DOHH2 (cell line): Measurements from ENCODE around the gene GPN1.
A peak's percentile ranks its signal among the peaks of the same experiment; 100 is the strongest.
"Not testable (repeated sequence)": the region's sequence is repeated elsewhere in the genome, so short reads cannot be mapped to it uniquely, and the experiment has no call there.

Experiments used
- H3F3A ChIP-seq: fragments of 200-600 bp; sonication (generic), shearing (Covaris generic); 2 replicates; pipeline ENCODE4 v1.6.0; 2016; ENCODE audit warnings: antibody characterized with exemption, mild to moderate bottlenecking; ENCODE audit not compliant: control insufficient read depth, insufficient read depth
- H3K27ac ChIP-seq: fragments of 200-600 bp; sonication (generic); 2 replicates; pipeline ENCODE4 v1.5.1; 2014; ENCODE audit warnings: low read depth, mild to moderate bottlenecking, low read length, moderate library complexity
- H3K27me3 ChIP-seq: fragments of 200-600 bp; sonication (generic); 2 replicates; pipeline ENCODE4 v1.6.1; 2014; ENCODE audit warnings: mild to moderate bottlenecking, low read length, mixed read lengths; ENCODE audit not compliant: control insufficient read depth
- H3K36me3 ChIP-seq: fragments of 200-600 bp; sonication (generic); 2 replicates; pipeline ENCODE4 v1.6.1; 2014; ENCODE audit warnings: mild to moderate bottlenecking, low read length, moderate library complexity, mixed read lengths; ENCODE audit not compliant: control insufficient read depth
- H3K4me1 ChIP-seq: fragments of 200-600 bp; sonication (generic); 2 replicates; pipeline ENCODE4 v1.6.1; 2014; ENCODE audit warnings: mild to moderate bottlenecking, low read length, mixed read lengths; ENCODE audit not compliant: control insufficient read depth
- H3K4me2 ChIP-seq: fragments of 200-600 bp; sonication (generic); 2 replicates; pipeline ENCODE4 v1.6.0; 2014; ENCODE audit warnings: mild to moderate bottlenecking, low read length, moderate library complexity
- H3K4me3 ChIP-seq: fragments of 200-600 bp; sonication (generic); 2 replicates; pipeline ENCODE4 v1.5.1; 2014; ENCODE audit warnings: mild to moderate bottlenecking, low read length, mixed read lengths
- H3K79me2 ChIP-seq: fragments of 200-600 bp; sonication (generic); 2 replicates; pipeline ENCODE4 v1.6.1; 2014; ENCODE audit warnings: mild to moderate bottlenecking, low read length, mixed read lengths; ENCODE audit not compliant: control insufficient read depth
- H3K9me2 ChIP-seq: fragments of 200-600 bp; sonication (generic); replicated peaks from 2 replicates; pipeline ENCODE4 v1.6.1; 2014; ENCODE audit warnings: mild to moderate bottlenecking, low read length, mixed read lengths; ENCODE audit not compliant: control insufficient read depth
- H3K9me3 ChIP-seq: fragments of 200-600 bp; sonication (generic); 2 replicates; pipeline ENCODE4 v1.6.1; 2014; ENCODE audit warnings: antibody characterized with exemption, low read length, mixed read lengths; ENCODE audit not compliant: control insufficient read depth, insufficient read depth
- H4K20me1 ChIP-seq: fragments of 200-600 bp; sonication (generic); 2 replicates; pipeline ENCODE4 v1.6.0; 2014; ENCODE audit warnings: low read depth, mild to moderate bottlenecking, antibody characterized with exemption, low read length, moderate library complexity; ENCODE audit not compliant: control insufficient read depth, insufficient read depth
- EZH2phosphoT487 ChIP-seq: fragments of 200-600 bp; sonication (generic); IDR thresholded peaks from 2 replicates; pipeline ENCODE4 v1.6.1; 2017; ENCODE audit warnings: borderline replicate concordance, mild to moderate bottlenecking, antibody characterized with exemption, low read length, moderate library complexity, mixed read lengths
- TF ChIP-seq, protein P1 (sequence below): fragments of 200-600 bp; sonication (generic); IDR thresholded peaks from one replicate; pipeline ENCODE4 v1.5.1; 2014; ENCODE audit warnings: antibody characterized with exemption, mild to moderate bottlenecking, low read depth, low read length; ENCODE audit not compliant: poor library complexity, severe bottlenecking

Gene GPN1

GRCh38 chr2:27622921-27623384, 5.9 kb upstream of the GPN1 start:
- Histone ChIP-seq H4K20me1 (no peaks in the 10 kb centered on the region), H3K27ac (no peak overlapping the region), H3K4me3 (no peak overlapping the region), H3K9me2 (no peaks in the 10 kb centered on the region), H3F3A (peaks cover 7% of the 10 kb centered on the region; the same call in 1 of the 2 replicates), H3K4me1 (peaks cover 19% of the 10 kb centered on the region), H3K36me3 (peaks cover 63% of the 10 kb centered on the region), H3K9me3 (no peaks in the 10 kb centered on the region), H3K27me3 (no peaks in the 10 kb centered on the region), H3K4me2 (no peak overlapping the region), H3K79me2 (no peaks in the 10 kb centered on the region)
- TF ChIP-seq, protein P1, sequence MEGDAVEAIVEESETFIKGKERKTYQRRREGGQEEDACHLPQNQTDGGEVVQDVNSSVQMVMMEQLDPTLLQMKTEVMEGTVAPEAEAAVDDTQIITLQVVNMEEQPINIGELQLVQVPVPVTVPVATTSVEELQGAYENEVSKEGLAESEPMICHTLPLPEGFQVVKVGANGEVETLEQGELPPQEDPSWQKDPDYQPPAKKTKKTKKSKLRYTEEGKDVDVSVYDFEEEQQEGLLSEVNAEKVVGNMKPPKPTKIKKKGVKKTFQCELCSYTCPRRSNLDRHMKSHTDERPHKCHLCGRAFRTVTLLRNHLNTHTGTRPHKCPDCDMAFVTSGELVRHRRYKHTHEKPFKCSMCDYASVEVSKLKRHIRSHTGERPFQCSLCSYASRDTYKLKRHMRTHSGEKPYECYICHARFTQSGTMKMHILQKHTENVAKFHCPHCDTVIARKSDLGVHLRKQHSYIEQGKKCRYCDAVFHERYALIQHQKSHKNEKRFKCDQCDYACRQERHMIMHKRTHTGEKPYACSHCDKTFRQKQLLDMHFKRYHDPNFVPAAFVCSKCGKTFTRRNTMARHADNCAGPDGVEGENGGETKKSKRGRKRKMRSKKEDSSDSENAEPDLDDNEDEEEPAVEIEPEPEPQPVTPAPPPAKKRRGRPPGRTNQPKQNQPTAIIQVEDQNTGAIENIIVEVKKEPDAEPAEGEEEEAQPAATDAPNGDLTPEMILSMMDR, result no peak
- no peak for TF ChIP-seq EZH2phosphoT487

DNA sequence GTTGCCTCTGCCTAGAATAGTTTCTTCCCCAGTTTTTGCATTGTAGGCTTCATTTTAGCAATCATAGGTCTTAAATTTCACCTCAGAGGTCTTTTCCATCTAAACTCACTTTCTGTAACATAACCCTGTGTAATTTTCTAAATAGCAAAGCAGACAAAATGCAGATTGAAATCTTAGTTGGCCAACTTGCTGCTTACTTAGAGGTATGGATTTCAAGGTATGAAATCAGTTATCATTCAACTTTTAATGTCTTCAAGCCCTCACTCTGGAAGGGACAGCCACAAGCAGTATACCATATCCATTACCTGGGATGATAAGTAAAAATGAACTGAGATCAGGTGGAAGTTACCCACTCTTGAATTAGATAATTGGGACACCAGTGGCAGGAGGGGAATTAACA, 3.9 kb upstream of the GPN1 start:
- H3K9me3 ChIP-seq, result no peaks in the 10 kb centered on the region
- no peaks in the 10 kb centered on the region for H4K20me1 ChIP-seq
- peaks cover 29% of the 10 kb centered on the region for H3K4me1 ChIP-seq
- H3K4me3 ChIP-seq, result no peak overlapping the region
- no peak for TF ChIP-seq EZH2phosphoT487
- TF ChIP-seq, protein P1, result no peak
- no peaks in the 10 kb centered on the region for H3K9me2 ChIP-seq
- H3K79me2 ChIP-seq, result peaks cover 11% of the 10 kb centered on the region
- no peaks in the 10 kb centered on the region for H3K27me3 ChIP-seq
- H3K36me3 ChIP-seq, result peaks cover 50% of the 10 kb centered on the region
- H3K4me2 ChIP-seq, result no peak overlapping the region
- no peak overlapping the region for H3K27ac ChIP-seq
- peaks cover 7% of the 10 kb centered on the region; the same call in 1 of the 2 replicates for H3F3A ChIP-seq

- H4K20me1 ChIP-seq, H3K9me3 ChIP-seq, H3K27me3 ChIP-seq, H3K4me2 ChIP-seq, H3K4me3 ChIP-seq, H3F3A ChIP-seq, H3K9me2 ChIP-seq: not testable (repeated sequence)
- Histone ChIP-seq H3K36me3 (peaks cover 49% of the 10 kb centered on the region), H3K4me1 (peaks cover 31% of the 10 kb centered on the region), H3K27ac (0 out of 2 replicates have a peak overlapping the region, but pooled peaks have one; percentile 25), H3K79me2 (peaks cover 20% of the 10 kb centered on the region)
Observed at GRCh38 chr2:27626323-27626722, 2.5 kb upstream of the GPN1 start.

- not testable (repeated sequence) for H3K9me3 ChIP-seq, H3K4me3 ChIP-seq, H3F3A ChIP-seq, H3K27me3 ChIP-seq, H4K20me1 ChIP-seq, H3K9me2 ChIP-seq
- peaks cover 20% of the 10 kb centered on the region for H3K79me2 ChIP-seq
- 0 out of 2 replicates have a peak overlapping the region, but pooled peaks have one; percentile 25 for H3K27ac ChIP-seq
- H3K4me2 ChIP-seq, result peak overlapping the region; percentile 30
- H3K36me3 ChIP-seq, result peaks cover 49% of the 10 kb centered on the region
- peaks cover 31% of the 10 kb centered on the region for H3K4me1 ChIP-seq
Observed at GRCh38 chr2:27626921-27627320, 1.9 kb upstream of the GPN1 start.
